ENCODE data around the gene RANBP10.

Gene RANBP10

GRCh38 chr16:67731753-67732095 lies 74.6 kb downstream of the RANBP10 start:
- no peak overlapping the region for H3K4me3 ChIP-seq (ENCODE audit: low read depth, low read length)
- no peak for TF ChIP-seq CTCF (IDR thresholded peaks at IDR 0.05; ENCODE audit: low read depth, low read length)

- no peak for TF ChIP-seq CTCF (IDR thresholded peaks at IDR 0.05; ENCODE audit: low read depth, low read length)
- H3K4me3 ChIP-seq (ENCODE audit: low read depth, low read length), result no peak overlapping the region
Observed at GRCh38 chr16:67731071-67731752, 75.1 kb downstream of the RANBP10 start.

- no peak for TF ChIP-seq CTCF (IDR thresholded peaks at IDR 0.05; ENCODE audit: low read depth, low read length)
- H3K4me3 ChIP-seq (ENCODE audit: low read depth, low read length), result no peak overlapping the region
Observed at GRCh38 chr16:67730326-67730725, 76.0 kb downstream of the RANBP10 start.

- no peak overlapping the region for H3K4me3 ChIP-seq (ENCODE audit: low read depth, low read length)
- no peak for TF ChIP-seq CTCF (IDR thresholded peaks at IDR 0.05; ENCODE audit: low read depth, low read length)
Observed at GRCh38 chr16:67729636-67730248, 76.6 kb downstream of the RANBP10 start.

- H3K4me3 ChIP-seq (ENCODE audit: low read depth, low read length), result no peak overlapping the region
- TF ChIP-seq CTCF (IDR thresholded peaks at IDR 0.05; ENCODE audit: low read depth, low read length), result no peak
Observed at GRCh38 chr16:67727521-67728485, 78.6 kb downstream of the RANBP10 start.

GRCh38 chr16:67726106-67727034 lies 80.0 kb downstream of the RANBP10 start:
- no peak overlapping the region for H3K4me3 ChIP-seq (ENCODE audit: low read depth, low read length)
- TF ChIP-seq CTCF (IDR thresholded peaks at IDR 0.05; ENCODE audit: low read depth, low read length), result no peak

Data from WI38 (cell line).